Testis (tissue), 2 donors: ENCODE data around the gene LENG8.

ENCODE experiments used
- POLR2A ChIP-seq: fragments of 450-650 bp; IDR thresholded peaks from one replicate; pipeline ENCODE4 v1.6.1; 2017; ENCODE audit warnings: antibody characterized with exemption, mild to moderate bottlenecking, moderate library complexity
- TF ChIP-seq, protein P1 (sequence below), 3 experiments: fragments of 450-650 bp in 2 of 3; fragments of 200-600 bp in 1 of 3; sonication (generic) in 1 of 3; IDR thresholded peaks; one replicate each; pipeline ENCODE4 v1.5.1; 2016 to 2019; ENCODE audit warnings: antibody characterized with exemption in 3 of 3, mild to moderate bottlenecking in 2 of 3, moderate library complexity in 1 of 3

GRCh38 chr19:54435551-54436016 lies 13.4 kb upstream of the LENG8 start:
- TF ChIP-seq, protein P1, sequence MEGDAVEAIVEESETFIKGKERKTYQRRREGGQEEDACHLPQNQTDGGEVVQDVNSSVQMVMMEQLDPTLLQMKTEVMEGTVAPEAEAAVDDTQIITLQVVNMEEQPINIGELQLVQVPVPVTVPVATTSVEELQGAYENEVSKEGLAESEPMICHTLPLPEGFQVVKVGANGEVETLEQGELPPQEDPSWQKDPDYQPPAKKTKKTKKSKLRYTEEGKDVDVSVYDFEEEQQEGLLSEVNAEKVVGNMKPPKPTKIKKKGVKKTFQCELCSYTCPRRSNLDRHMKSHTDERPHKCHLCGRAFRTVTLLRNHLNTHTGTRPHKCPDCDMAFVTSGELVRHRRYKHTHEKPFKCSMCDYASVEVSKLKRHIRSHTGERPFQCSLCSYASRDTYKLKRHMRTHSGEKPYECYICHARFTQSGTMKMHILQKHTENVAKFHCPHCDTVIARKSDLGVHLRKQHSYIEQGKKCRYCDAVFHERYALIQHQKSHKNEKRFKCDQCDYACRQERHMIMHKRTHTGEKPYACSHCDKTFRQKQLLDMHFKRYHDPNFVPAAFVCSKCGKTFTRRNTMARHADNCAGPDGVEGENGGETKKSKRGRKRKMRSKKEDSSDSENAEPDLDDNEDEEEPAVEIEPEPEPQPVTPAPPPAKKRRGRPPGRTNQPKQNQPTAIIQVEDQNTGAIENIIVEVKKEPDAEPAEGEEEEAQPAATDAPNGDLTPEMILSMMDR (IDR thresholded peaks at IDR 0.05): no peak
- TF ChIP-seq POLR2A: no peak
